Measurements from ENCODE around the gene CCDC85C.
A peak's percentile ranks its signal among the peaks of the same experiment; 100 is the strongest.

CCDC85C gene

GRCh38 chr14:99507860-99508640 is 96.0 kb downstream of the CCDC85C start:
- DNase-seq: no peak

- DNase-seq: no peak
Measured at GRCh38 chr14:99506276-99506675, 97.7 kb downstream of the CCDC85C start.

- no peak for DNase-seq
Measured at GRCh38 chr14:99505089-99505488, 98.9 kb downstream of the CCDC85C start.

- no peak for DNase-seq
Measured at GRCh38 chr14:99503848-99504453, 100.1 kb downstream of the CCDC85C start.

- no peak for DNase-seq
Measured at GRCh38 chr14:99502989-99503421, 101.0 kb downstream of the CCDC85C start.

GRCh38 chr14:99497894-99498293 is 106.1 kb downstream of the CCDC85C start:
- no peak for DNase-seq

GRCh38 chr14:99497341-99497740 is 106.7 kb downstream of the CCDC85C start:
- no peak for DNase-seq

- DNase-seq: no peak
Measured at GRCh38 chr14:99484106-99484505, 119.9 kb downstream of the CCDC85C start.

GRCh38 chr14:99481745-99482099 is 122.3 kb downstream of the CCDC85C start:
- DNase-seq: peak; percentile 41

- peak; percentile 100 for DNase-seq
Measured at GRCh38 chr14:99480917-99481744, 122.9 kb downstream of the CCDC85C start, which contains the start of gene CCNK. Gene CCNK, plus strand, starts transcription at chr14:99481409. Its CDS starts 11,269 bp downstream, at chr14:99492678.

GRCh38 chr14:99479906-99480869 is 123.8 kb downstream of the CCDC85C start, which contains the start of gene SETD3:
Gene SETD3, minus strand, starts transcription at chr14:99480859. Its CDS starts 15,054 bp downstream, at chr14:99465805.
- DNase-seq: peak; percentile 72

- no peak for DNase-seq
Measured at GRCh38 chr14:99479160-99479905, 124.7 kb downstream of the CCDC85C start.

GRCh38 chr14:99478128-99478527 is 125.9 kb downstream of the CCDC85C start:
- DNase-seq: no peak

GRCh38 chr14:99476864-99477263 is 127.1 kb downstream of the CCDC85C start:
- peak; percentile 26 for DNase-seq

GRCh38 chr14:99475660-99476059 is 128.3 kb downstream of the CCDC85C start:
- no peak for DNase-seq

GRCh38 chr14:99475179-99475578 is 128.8 kb downstream of the CCDC85C start:
- no peak for DNase-seq

GRCh38 chr14:99473458-99473857 is 130.5 kb downstream of the CCDC85C start:
- DNase-seq: no peak

- DNase-seq: peak; percentile 24
Measured at GRCh38 chr14:99472937-99473336, 131.1 kb downstream of the CCDC85C start.

GRCh38 chr14:99471731-99472130 is 132.3 kb downstream of the CCDC85C start:
- no peak for DNase-seq

- no peak for DNase-seq
Measured at GRCh38 chr14:99468836-99469592, 135.0 kb downstream of the CCDC85C start.

- no peak for DNase-seq
Measured at GRCh38 chr14:99468081-99468480, 135.9 kb downstream of the CCDC85C start.

All from EL (cell line).